Esophagus (tissue), 2 donors: ENCODE measurements around the gene DNAJC3. TPM values are rescaled to one million over a fixed set of nuclear protein-coding genes. Genes with fewer than 3 reads are reported as not detected.
"Not testable (repeated sequence)": the region's sequence is repeated elsewhere in the genome, so short reads cannot be mapped to it uniquely, and the experiment has no call there.

Source experiments
- H3K27ac ChIP-seq, 2 donors: one replicate each; pipeline ENCODE4 v1.5.1; 2013; ENCODE audit warnings: low read depth in 2 of 2, mild to moderate bottlenecking in 2 of 2, inconsistent platforms in 1 of 2, low read length in 1 of 2, moderate library complexity in 1 of 2
- H3K27me3 ChIP-seq, 2 donors: one replicate each; pipeline ENCODE4 v1.6.1; 2013; ENCODE audit warnings: low read length in 2 of 2, control low read depth in 1 of 2, mild to moderate bottlenecking in 1 of 2; ENCODE audit not compliant: insufficient read depth in 2 of 2, control insufficient read depth in 1 of 2
- H3K36me3 ChIP-seq, 2 donors: one replicate each; pipeline ENCODE4 v1.6.1; 2013; ENCODE audit warnings: low read length in 1 of 2; ENCODE audit not compliant: control insufficient read depth in 2 of 2, insufficient read depth in 2 of 2
- H3K4me1 ChIP-seq, 2 donors: one replicate each; pipeline ENCODE4 v1.6.1; 2013; ENCODE audit warnings: low read length in 1 of 2; ENCODE audit not compliant: control insufficient read depth in 2 of 2, insufficient read depth in 2 of 2
- H3K4me3 ChIP-seq, 2 donors: one replicate each; pipeline ENCODE4 v1.5.1; 2013; ENCODE audit warnings: low read length in 2 of 2, mild to moderate bottlenecking in 2 of 2, low read depth in 1 of 2, moderate library complexity in 1 of 2
- H3K9me3 ChIP-seq, 2 donors: one replicate each; pipeline ENCODE4 v1.6.1; 2013; ENCODE audit warnings: mild to moderate bottlenecking in 2 of 2, low read depth in 1 of 2, low read length in 1 of 2, moderate library complexity in 1 of 2; ENCODE audit not compliant: control insufficient read depth in 2 of 2, insufficient read depth in 1 of 2
- WGBS, 2 donors: extraction: QIAGEN DNeasy Blood & Tissue Kit; methylation state at CpG; one replicate each; pipeline ENCODE4 v1.1.7; 2013; 5-methylcytosine and 5-hydroxymethylcytosine counted together
- polyA plus RNA-seq, 2 donors: library from polyadenylated mRNA; stranded (reverse); fragments of 200-250 nt; gene quantifications; one replicate each; pipeline ENCODE4 v1.2.3, GENCODE V29; 2013
- donor health status: healthy with polysubstance abuse.
- donor health status: Bipolar disorder and iron deficiency.

The DNAJC3 gene
- polyA plus RNA-seq, 2 donors, result 7.0 to 8.9 TPM

DNA sequence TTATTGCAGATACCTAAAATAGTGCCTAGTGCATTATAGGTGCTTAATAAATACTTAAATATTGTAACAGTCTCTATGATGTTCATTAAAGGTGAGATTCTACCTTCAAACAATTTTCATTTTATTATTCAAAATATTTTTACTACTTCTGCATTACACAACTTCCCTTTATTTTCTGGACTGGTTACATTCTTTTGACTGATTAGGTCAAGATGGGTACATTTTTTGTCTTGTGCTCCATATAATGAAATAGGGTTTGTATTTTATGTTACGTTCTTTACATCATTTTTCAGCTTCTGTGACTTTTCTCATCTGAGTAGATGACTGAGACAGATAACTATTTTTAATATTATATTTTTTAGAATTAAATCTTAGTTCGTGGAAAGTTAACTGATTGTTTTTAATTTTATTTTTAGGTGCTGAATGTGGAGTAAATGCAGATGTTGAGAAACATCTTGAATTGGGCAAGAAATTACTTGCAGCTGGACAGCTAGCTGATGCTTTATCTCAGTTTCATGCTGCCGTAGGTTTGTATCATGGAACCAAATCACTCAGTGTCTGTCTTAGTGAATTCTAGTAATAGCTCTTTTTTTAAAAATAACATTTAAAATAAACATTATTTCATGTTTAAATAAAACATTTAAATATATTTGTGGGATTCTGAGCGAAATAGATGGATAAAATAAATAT, 32.0 kb downstream of the DNAJC3 start:
- Histone ChIP-seq H3K4me3 (no peak overlapping the region), H3K9me3 (no peaks in the 10 kb centered on the region), H3K27me3 (no peaks in the 10 kb centered on the region), H3K36me3 (peaks cover 0 to 3% of the 10 kb centered on the region in 2 donors), H3K27ac (no peak overlapping the region), H3K4me1 (peaks cover 0 to 4% of the 10 kb centered on the region in 2 donors)
- WGBS, 2 donors, result 83 to 84% methylated on average over 4 of the region's 4 CpGs

DNA sequence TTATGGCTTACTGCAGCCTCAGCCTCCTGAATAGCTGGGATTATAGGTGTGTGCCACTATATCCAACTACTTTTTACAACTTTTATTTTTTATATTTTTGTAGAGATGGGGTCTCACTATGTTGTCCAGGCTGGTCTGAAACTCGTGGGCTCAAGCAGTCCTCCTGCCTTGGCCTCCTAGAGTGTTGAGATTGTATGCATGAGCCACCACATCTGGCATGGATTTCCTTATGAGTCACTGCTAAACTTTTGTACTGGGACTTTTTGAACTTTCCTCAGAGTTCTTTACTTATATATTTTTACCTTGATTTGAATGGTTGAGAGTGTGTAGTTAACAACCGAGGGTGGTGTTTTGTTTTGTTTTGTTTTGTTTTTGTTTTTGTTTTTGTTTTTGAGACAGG, 33.4 kb downstream of the DNAJC3 start:
- Histone ChIP-seq H3K27me3 (no peaks in the 10 kb centered on the region), H3K27ac (no peak overlapping the region), H3K4me1 (peaks cover 0 to 4% of the 10 kb centered on the region in 2 donors), H3K36me3 (peaks cover 1 to 3% of the 10 kb centered on the region in 2 donors), H3K4me3 (no peak overlapping the region), H3K9me3 (no peaks in the 10 kb centered on the region)
- WGBS, 2 donors, result 83 to 86% methylated on average over 2 of the region's 2 CpGs

GRCh38 chr13:95712846-95713245, 35.9 kb downstream of the DNAJC3 start:
- H3K27ac ChIP-seq, H3K9me3 ChIP-seq, H3K36me3 ChIP-seq, H3K4me1 ChIP-seq, H3K27me3 ChIP-seq, H3K4me3 ChIP-seq: not testable (repeated sequence)
- WGBS, 2 donors, result 85 to 89% methylated on average over 4 of the region's 4 CpGs

- no peak overlapping the region for H3K27ac ChIP-seq
- 95 to 96% methylated on average over 3 of the region's 3 CpGs for WGBS, 2 donors
- H3K27me3 ChIP-seq, result no peaks in the 10 kb centered on the region
- no peaks in the 10 kb centered on the region for H3K9me3 ChIP-seq
- no peak overlapping the region for H3K4me3 ChIP-seq
- H3K36me3 ChIP-seq, result peaks cover 1 to 3% of the 10 kb centered on the region in 2 donors
- H3K4me1 ChIP-seq, result no peaks in the 10 kb centered on the region
Observed at GRCh38 chr13:95713651-95714050, 36.7 kb downstream of the DNAJC3 start.

GRCh38 chr13:95714142-95714832, 37.3 kb downstream of the DNAJC3 start:
- no peaks in the 10 kb centered on the region for H3K27me3 ChIP-seq
- 80 to 86% methylated on average over 3 of the region's 3 CpGs for WGBS, 2 donors
- peaks cover 1 to 3% of the 10 kb centered on the region in 2 donors for H3K36me3 ChIP-seq
- H3K9me3 ChIP-seq, result no peaks in the 10 kb centered on the region
- no peaks in the 10 kb centered on the region for H3K4me1 ChIP-seq
- no peak overlapping the region for H3K4me3 ChIP-seq
- no peak overlapping the region for H3K27ac ChIP-seq

DNA sequence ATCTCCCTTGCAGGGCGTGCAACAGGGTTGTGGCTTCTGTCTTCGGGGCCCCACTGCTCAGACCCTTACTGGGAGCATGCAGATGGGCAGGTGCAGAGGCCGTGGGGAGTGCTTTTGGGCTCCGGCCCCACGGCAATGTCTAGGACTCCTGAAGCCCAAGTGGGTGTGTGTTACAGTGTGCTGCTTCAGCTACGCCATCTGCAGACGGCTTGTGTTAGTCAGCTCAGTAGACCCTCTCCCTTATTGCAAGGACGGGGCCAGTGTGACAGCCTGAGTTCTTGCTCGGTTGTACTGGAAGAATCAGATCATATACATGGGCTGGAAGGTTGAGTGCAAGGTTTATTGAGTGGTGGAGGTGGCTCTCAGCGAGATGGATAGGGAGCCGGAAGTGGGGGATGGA, 39.3 kb downstream of the DNAJC3 start:
- Histone ChIP-seq H3K4me1 (no peaks in the 10 kb centered on the region), H3K36me3 (peaks cover 1 to 3% of the 10 kb centered on the region in 2 donors), H3K27me3 (no peaks in the 10 kb centered on the region), H3K4me3 (no peak overlapping the region), H3K9me3 (no peaks in the 10 kb centered on the region), H3K27ac (no peak overlapping the region)
- 94 to 96% methylated on average over 11 of the region's 11 CpGs for WGBS, 2 donors

DNA sequence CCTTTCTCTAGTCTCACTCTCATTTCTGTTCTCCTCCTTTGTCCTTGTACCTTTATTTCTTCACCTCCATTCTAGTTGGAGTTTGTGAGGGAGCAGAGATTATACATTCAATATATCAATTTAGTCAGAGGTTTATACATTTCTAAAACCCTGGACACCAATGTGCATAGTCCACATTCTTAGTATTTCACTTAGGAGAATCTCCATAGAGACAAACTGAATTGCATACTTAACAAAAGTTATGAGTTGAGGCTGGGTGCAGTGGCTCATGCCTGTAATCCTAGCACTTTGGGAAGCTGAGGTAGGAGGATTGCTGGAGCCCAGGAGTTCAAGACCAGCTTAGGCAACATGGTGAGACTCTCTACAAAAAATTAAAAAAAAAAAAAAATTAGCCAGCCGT, 45.3 kb downstream of the DNAJC3 start:
- WGBS, 2 donors, result 83 to 88% methylated on average over 1 of the region's 1 CpG

DNA sequence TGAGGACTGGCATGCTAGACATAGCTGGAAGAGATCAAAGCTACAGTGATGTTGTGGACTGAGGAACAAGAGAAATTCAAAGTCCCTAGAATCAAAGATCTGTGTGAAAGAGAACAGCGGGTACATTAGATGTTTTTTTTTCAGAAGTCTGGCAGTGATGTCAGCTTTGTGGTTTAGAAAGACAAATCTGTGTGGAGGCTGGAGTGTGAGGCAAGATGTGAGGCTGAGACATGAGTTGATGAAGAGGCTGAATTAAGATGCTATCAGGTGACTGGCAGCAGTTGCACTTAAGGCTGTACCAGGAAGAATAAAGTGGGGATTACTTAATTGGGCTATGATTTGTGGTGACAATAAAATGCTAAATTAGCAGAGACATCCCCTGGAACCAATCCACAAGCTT, 46.5 kb downstream of the DNAJC3 start:
- 91 to 95% methylated on average over 1 of the region's 1 CpG for WGBS, 2 donors
- no peaks in the 10 kb centered on the region for H3K27me3 ChIP-seq
- no peaks in the 10 kb centered on the region for H3K36me3 ChIP-seq
- no peaks in the 10 kb centered on the region for H3K9me3 ChIP-seq
- H3K4me1 ChIP-seq, result no peaks in the 10 kb centered on the region
- no peak overlapping the region for H3K4me3 ChIP-seq
- no peak overlapping the region for H3K27ac ChIP-seq

More for the DNA sequence above, 45.3 kb downstream of the DNAJC3 start:
- H3K9me3 ChIP-seq, result no peaks in the 10 kb centered on the region
- no peak overlapping the region for H3K27ac ChIP-seq
- H3K4me3 ChIP-seq, result no peak overlapping the region
- no peaks in the 10 kb centered on the region for H3K4me1 ChIP-seq
- H3K36me3 ChIP-seq, result no peaks in the 10 kb centered on the region
- no peaks in the 10 kb centered on the region for H3K27me3 ChIP-seq

GRCh38 chr13:95724252-95724651, 47.3 kb downstream of the DNAJC3 start:
- no peak overlapping the region for H3K27ac ChIP-seq
- no peaks in the 10 kb centered on the region for H3K9me3 ChIP-seq
- 95% methylated on average over 3 of the region's 3 CpGs for WGBS, 2 donors
- no peaks in the 10 kb centered on the region for H3K27me3 ChIP-seq
- no peaks in the 10 kb centered on the region for H3K4me1 ChIP-seq
- H3K36me3 ChIP-seq, result no peaks in the 10 kb centered on the region
- H3K4me3 ChIP-seq, result no peak overlapping the region

- H3K9me3 ChIP-seq, result no peaks in the 10 kb centered on the region
- H3K36me3 ChIP-seq, result no peaks in the 10 kb centered on the region
- H3K4me3 ChIP-seq, result no peak overlapping the region
- H3K4me1 ChIP-seq, result no peaks in the 10 kb centered on the region
- 65 to 66% methylated on average over 3 of the region's 3 CpGs for WGBS, 2 donors
- no peak overlapping the region for H3K27ac ChIP-seq
- no peaks in the 10 kb centered on the region for H3K27me3 ChIP-seq
Observed at GRCh38 chr13:95726876-95727275, 49.9 kb downstream of the DNAJC3 start.
